Neutrophil (primary cell): ENCODE data around the gene TUBA4B.

ENCODE experiments used
- H3K27ac ChIP-seq: fragments of 200-600 bp; sonication (generic); 2 replicates; pipeline ENCODE4 v1.5.1; 2016; ENCODE audit warnings: mild to moderate bottlenecking, moderate library complexity
- H3K27me3 ChIP-seq: fragments of 200-600 bp; sonication (generic); 2 replicates; pipeline ENCODE4 v1.6.0; 2016; ENCODE audit warnings: mild to moderate bottlenecking
- H3K36me3 ChIP-seq: fragments of 200-600 bp; sonication (generic); 2 replicates; pipeline ENCODE4 v1.5.1; 2017
- H3K4me1 ChIP-seq, 2 experiments: fragments of 200-600 bp in 1 of 2; sonication (generic) in 1 of 2; 1 replicate in 1 of 2; 2 replicates in 1 of 2; pipeline versions ENCODE4 v1.5.1 to v1.6.1; 2013 to 2016; ENCODE audit warnings: low read depth in 1 of 2, low read length in 1 of 2, mild to moderate bottlenecking in 1 of 2, moderate library complexity in 1 of 2; ENCODE audit not compliant: control insufficient read depth in 1 of 2, insufficient read depth in 1 of 2
- H3K4me3 ChIP-seq, 2 experiments: fragments of 200-600 bp in 1 of 2; sonication (generic) in 1 of 2; 1 replicate in 1 of 2; 2 replicates in 1 of 2; pipeline ENCODE4 v1.5.1; 2013 to 2016; ENCODE audit warnings: low read depth in 1 of 2, low read length in 1 of 2, mild to moderate bottlenecking in 1 of 2, moderate library complexity in 1 of 2
- H3K9me3 ChIP-seq: fragments of 200-600 bp; sonication (generic); 2 replicates; pipeline ENCODE4 v1.5.1; 2016
- TF ChIP-seq, protein P1 (sequence below): fragments of 200-600 bp; sonication (generic); IDR thresholded peaks from 2 replicates; pipeline ENCODE4 v1.5.1; 2016; ENCODE audit warnings: antibody characterized with exemption

Gene TUBA4B

DNA sequence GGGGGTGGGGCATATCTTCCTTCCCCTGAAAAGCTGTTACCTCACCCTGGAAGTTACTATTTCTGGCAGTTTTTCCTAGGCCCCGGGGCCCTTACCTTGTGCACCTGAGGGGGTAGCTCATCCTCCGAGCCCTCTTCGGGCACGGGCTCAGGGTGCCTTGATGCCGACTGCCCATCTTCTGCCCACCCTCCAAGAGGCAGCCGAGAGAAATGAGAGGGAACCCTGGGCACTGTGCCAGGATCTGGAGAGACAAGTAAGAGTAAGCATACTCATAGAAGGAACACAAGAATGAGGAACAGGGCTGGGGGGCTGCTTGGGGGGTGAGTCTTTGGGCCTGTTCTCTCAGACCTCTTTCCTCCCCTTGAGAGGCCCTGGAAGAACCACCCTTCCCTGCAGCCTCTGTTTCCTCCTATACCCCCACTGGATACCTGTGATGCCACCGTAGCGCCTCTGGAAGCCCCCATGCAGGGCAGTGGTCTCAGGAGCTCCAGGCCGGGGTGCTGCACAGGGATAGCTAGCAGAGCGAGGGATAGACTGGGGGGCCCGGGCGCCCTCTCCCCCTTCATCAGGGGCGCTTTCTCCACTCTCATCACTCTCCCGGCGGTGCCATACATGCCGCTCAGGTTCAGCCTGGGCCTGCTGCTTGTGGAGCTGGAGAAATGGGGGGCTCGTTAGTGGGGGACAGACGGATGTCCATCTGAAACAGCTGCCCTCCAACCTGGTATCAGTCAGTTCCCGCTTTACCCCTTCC, 32.2 kb upstream of the TUBA4B start:
- Histone ChIP-seq H3K9me3 (no peaks in the 10 kb centered on the region), H3K36me3 (peaks cover 66% of the 10 kb centered on the region), H3K27ac (no peak overlapping the region)

DNA sequence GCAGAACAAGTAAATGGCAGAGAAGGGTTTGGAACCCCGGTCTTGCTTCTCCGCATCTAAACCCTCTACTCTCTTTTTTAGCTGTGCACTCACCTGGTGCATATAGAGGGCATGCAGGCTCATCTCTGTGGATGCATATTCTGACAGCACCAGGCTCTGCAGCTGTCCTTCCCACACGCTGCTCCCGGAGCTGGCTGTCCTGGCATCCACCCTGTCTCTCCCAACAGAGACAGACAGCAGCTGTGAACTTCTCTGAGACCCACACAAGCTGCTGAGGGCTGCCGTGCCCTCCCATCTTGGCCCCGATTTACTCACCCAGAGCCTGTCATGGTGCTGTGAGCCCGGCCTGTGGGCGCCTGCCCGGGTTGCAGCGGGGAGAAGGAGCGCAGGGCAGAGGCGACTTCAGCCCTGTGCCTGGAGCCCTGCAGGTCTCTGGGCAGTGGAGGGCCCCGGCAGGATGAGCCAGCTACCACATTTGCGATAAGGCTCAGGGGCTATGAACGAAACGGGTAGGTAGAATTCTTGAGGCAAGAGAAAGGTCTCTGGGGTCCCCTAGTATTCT, 31.0 kb upstream of the TUBA4B start:
- H3K4me1 ChIP-seq, result peaks cover 72 to 75% of the 10 kb centered on the region in 2 experiments
- H3K9me3 ChIP-seq, result no peaks in the 10 kb centered on the region
- peaks cover 15% of the 10 kb centered on the region for H3K27me3 ChIP-seq

More for the DNA sequence above, 32.2 kb upstream of the TUBA4B start:
- Histone ChIP-seq H3K4me3 (no peak overlapping the region), H3K4me1 (peaks cover 61 to 63% of the 10 kb centered on the region in 2 experiments), H3K27me3 (peaks cover 24% of the 10 kb centered on the region)
- TF ChIP-seq, protein P1, sequence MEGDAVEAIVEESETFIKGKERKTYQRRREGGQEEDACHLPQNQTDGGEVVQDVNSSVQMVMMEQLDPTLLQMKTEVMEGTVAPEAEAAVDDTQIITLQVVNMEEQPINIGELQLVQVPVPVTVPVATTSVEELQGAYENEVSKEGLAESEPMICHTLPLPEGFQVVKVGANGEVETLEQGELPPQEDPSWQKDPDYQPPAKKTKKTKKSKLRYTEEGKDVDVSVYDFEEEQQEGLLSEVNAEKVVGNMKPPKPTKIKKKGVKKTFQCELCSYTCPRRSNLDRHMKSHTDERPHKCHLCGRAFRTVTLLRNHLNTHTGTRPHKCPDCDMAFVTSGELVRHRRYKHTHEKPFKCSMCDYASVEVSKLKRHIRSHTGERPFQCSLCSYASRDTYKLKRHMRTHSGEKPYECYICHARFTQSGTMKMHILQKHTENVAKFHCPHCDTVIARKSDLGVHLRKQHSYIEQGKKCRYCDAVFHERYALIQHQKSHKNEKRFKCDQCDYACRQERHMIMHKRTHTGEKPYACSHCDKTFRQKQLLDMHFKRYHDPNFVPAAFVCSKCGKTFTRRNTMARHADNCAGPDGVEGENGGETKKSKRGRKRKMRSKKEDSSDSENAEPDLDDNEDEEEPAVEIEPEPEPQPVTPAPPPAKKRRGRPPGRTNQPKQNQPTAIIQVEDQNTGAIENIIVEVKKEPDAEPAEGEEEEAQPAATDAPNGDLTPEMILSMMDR, result no peak

DNA sequence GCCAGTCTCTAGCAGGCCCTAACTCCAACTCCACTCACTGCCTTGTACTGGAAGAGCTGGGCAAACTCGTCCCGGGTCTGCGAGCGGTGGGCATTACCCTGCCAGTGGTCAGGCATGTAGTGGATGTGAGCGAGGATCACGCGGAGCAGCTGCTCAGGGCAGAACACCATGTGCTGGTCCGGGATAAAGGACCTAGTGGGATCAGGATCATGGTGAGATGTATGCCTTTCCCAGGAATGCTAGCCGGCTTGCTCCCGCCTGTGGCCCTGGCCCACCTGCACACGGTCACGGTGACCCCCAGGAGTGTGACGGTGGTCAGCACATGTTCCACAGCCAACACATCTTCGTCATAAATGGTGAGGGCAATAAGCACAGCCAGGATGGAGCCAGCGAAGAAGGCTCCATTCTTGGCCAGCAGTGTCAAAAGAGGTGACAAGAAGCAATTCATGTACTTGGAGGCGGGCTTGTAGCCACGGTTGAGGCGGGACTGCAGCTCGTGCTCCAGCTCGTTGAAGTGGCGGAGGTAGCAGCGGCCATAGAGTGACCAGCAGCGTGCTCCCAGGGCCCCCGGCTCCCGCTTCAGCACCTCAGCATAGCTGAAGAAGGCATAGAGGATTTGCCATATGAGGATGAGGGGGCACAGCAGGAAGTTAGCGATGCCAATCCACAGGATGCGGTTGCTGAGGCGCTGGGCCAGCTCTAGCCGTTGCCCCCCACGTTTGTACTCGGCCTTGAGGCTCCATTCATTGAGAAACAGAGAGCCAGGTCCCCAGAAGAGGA, 29.0 kb upstream of the TUBA4B start:
- peak overlapping the region in 1 of 2 experiments; percentile 49 for H3K4me3 ChIP-seq
- peaks cover 15% of the 10 kb centered on the region for H3K27me3 ChIP-seq
- peaks cover 72 to 76% of the 10 kb centered on the region in 2 experiments for H3K4me1 ChIP-seq
- TF ChIP-seq, protein P1, result no peak
- no peaks in the 10 kb centered on the region for H3K9me3 ChIP-seq
- H3K36me3 ChIP-seq, result peaks cover 62% of the 10 kb centered on the region
- no peak overlapping the region for H3K27ac ChIP-seq

More for the DNA sequence above, 31.0 kb upstream of the TUBA4B start:
- H3K4me3 ChIP-seq, result no peak overlapping the region
- H3K36me3 ChIP-seq, result peaks cover 66% of the 10 kb centered on the region
- TF ChIP-seq, protein P1, result no peak
- H3K27ac ChIP-seq, result no peak overlapping the region

DNA sequence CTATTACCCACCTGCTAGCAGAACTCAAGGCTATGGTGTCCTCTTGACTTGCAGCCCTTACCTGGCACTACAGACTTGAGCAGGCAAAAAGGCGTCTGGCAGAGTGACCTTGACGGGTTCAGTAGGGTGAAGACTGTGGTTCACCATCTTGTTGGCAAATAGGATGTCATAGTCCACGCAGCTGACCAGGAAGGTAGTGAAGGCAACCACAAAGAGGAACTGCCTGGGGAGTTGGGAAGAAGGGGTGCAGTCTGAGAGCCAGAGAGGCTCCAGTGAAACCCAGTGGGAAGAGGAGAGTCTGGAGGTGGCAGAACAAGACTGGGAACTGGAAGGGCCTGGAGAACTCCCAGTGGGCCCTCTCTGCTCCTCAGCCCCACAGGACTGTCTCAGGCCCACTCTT, 27.7 kb upstream of the TUBA4B start:
- TF ChIP-seq, protein P1, result no peak

DNA sequence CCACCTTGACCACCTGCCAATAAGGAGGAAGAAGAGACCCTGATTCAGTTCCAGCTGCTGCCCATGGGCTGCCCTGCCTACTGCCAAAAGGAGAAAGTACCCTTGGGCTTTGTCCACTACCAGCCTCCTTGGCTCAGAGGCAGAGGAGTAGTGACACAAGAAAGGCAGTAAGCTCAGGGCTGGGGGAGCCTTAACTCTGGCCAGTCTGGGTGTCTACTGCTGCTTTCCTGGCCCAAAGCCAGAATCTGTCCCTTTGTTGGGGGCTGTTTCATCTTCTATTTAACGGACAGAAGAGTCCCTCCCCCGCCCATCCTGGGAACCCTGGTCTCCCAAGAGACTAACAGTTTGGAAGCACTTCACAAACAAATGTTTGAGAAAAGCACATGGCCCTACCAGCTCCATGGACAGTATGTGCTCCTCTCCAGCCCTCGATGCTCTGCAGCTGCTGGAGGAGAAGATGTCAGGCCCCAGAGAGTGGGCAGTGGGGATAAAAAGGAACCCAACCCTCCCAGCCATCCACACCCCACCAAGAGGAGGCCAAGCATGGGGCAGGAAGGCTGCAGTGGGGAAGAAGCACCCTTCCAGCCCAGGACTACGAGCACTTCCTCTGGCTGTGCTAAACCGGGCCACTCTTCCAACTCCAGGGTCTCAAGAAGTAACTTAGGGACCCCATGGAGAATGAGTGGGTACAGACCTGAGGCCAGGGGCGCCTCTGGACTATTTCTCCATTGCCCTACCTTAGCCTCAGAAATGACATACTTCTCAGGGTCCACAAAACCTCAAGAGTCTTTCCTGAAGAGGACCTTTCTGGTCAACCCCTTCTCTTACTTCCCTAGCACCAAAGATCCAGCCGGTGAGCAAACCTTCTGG, 24.8 kb upstream of the TUBA4B start:
- Histone ChIP-seq H3K36me3 (peaks cover 36% of the 10 kb centered on the region), H3K4me1 (peaks cover 69 to 70% of the 10 kb centered on the region in 2 experiments), H3K9me3 (no peaks in the 10 kb centered on the region), H3K27me3 (no peaks in the 10 kb centered on the region), H3K27ac (peak overlapping the region; percentile 97), H3K4me3 (peak overlapping the region; percentile 83 to 97)
- TF ChIP-seq, protein P1, result no peak

More for the DNA sequence above, 27.7 kb upstream of the TUBA4B start:
- H3K27me3 ChIP-seq, result peaks cover 3% of the 10 kb centered on the region
- H3K27ac ChIP-seq, result peak overlapping the region; percentile 83
- peaks cover 49% of the 10 kb centered on the region for H3K36me3 ChIP-seq
- H3K9me3 ChIP-seq, result no peaks in the 10 kb centered on the region
- H3K4me3 ChIP-seq, result peak overlapping the region; percentile 0 to 49
- H3K4me1 ChIP-seq, result peaks cover 67 to 69% of the 10 kb centered on the region in 2 experiments
